Ishikawa (cell line): ENCODE data around the gene GRIN1.

Experiments
- CEBPB ChIP-seq: IDR thresholded peaks from 2 replicates; pipeline ENCODE4 v1.6.1; 2012
- CREB1 ChIP-seq: IDR thresholded peaks from 2 replicates; pipeline ENCODE4 v1.6.1; 2012; ENCODE audit warnings: low read depth
- EP300 ChIP-seq: IDR thresholded peaks from 2 replicates; pipeline ENCODE4 v1.6.1; 2012; ENCODE audit warnings: borderline replicate concordance
- FOXM1 ChIP-seq: IDR thresholded peaks from 2 replicates; pipeline ENCODE4 v1.6.1; 2012; ENCODE audit warnings: low read depth, borderline replicate concordance
- NFIC ChIP-seq: IDR thresholded peaks from 2 replicates; pipeline ENCODE4 v1.6.1; 2012
- RAD21 ChIP-seq: IDR thresholded peaks from 2 replicates; pipeline ENCODE4 v1.6.1; 2012; ENCODE audit warnings: low read depth
- TCF12 ChIP-seq: IDR thresholded peaks from 2 replicates; pipeline ENCODE4 v1.6.1; 2012; ENCODE audit warnings: low read depth
- TEAD4 ChIP-seq: IDR thresholded peaks from 2 replicates; pipeline ENCODE4 v1.6.1; 2012
- YY1 ChIP-seq: IDR thresholded peaks from 2 replicates; pipeline ENCODE4 v1.6.1; 2012; ENCODE audit warnings: low read depth
- ZBTB7A ChIP-seq: IDR thresholded peaks from 2 replicates; pipeline ENCODE4 v1.6.1; 2012; ENCODE audit warnings: low read depth
- TF ChIP-seq, protein P1 (sequence below): IDR thresholded peaks from 2 replicates; pipeline ENCODE4 v1.6.1; 2012
- TF ChIP-seq, protein P2 (sequence below): IDR thresholded peaks from 2 replicates; pipeline ENCODE4 v1.6.1; 2012

DNA sequence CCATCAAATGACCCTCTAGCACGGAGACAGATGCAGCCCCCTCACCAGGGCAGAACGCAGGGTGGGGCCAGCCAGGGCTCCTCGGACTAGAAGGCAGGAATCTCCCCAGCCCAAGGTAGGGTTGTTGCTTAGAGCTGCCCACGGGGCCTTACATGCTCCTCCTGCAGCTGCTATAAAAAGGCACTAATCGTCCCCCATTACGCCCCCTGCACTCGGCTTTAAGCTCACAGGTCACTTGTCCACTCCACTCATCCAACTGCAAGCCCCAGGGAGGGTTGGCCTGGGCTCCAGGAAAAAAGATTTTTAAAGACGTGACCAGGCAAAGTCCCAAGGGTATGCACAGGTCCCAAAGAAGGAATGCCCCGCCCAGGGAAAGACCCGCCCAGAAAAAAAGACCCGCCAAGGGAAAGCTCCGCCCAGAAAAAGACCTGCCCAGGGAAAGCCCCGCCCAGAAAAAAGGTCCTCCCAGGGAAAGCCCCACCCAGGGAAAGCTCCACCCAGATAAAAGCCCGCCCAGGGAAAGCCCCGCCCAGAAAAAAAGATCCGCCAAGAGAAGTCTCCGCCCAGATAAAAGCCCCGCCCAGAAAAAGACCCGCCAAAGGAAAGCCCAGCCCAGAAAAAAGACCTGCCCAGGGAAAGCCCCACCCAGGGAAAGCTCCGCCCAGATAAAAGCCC lies 11.1 kb downstream of the GRIN1 start:
- TF ChIP-seq YY1 = no peak
- no peak for TF ChIP-seq RAD21
- no peak for TF ChIP-seq TEAD4
- TF ChIP-seq, protein P1, sequence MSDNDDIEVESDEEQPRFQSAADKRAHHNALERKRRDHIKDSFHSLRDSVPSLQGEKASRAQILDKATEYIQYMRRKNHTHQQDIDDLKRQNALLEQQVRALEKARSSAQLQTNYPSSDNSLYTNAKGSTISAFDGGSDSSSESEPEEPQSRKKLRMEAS = no peak
- TF ChIP-seq NFIC = no peak
- TF ChIP-seq EP300 = no peak
- no peak for TF ChIP-seq ZBTB7A
- no peak for TF ChIP-seq FOXM1
- TF ChIP-seq CREB1 = no peak
- TF ChIP-seq TCF12 = no peak
- TF ChIP-seq, protein P2, sequence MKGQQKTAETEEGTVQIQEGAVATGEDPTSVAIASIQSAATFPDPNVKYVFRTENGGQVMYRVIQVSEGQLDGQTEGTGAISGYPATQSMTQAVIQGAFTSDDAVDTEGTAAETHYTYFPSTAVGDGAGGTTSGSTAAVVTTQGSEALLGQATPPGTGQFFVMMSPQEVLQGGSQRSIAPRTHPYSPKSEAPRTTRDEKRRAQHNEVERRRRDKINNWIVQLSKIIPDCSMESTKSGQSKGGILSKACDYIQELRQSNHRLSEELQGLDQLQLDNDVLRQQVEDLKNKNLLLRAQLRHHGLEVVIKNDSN = no peak
- no peak for TF ChIP-seq CEBPB
